ENCODE measurements around the gene TAB2.

DNA sequence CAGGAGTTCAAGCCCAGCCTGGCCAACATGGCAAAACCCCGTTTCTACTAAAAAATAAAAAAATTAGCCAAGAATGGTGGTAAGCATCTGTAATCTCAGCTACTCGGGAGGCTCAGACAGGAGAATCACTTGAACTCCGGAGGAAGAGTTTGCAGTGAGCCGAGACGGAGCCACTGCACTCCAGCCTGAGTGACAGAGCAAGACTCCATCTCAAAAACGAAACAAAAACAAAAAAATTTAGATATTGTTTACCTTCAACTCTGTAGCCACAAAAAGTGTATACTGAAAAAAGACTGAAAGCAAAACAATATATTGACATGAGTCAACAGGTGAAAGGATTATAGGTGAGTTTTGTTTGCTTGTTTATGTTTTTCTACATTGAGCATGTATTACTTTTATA lies 30.6 kb upstream of the TAB2 start:
- no peak for TF ChIP-seq ZNF274 (IDR thresholded peaks at IDR 0.05; ENCODE audit: low read depth, low read length)
- no peak for TF ChIP-seq YY1 (IDR thresholded peaks at IDR 0.05; ENCODE audit: insufficient read depth, insufficient read length)
- TF ChIP-seq SUZ12 (IDR thresholded peaks at IDR 0.05; ENCODE audit: extremely low read depth, insufficient read depth, insufficient read length), result no peak
